ENCODE results near the gene PKD1L1. TPM values are rescaled to one million over a fixed set of nuclear protein-coding genes. Genes with fewer than 3 reads are reported as not detected.

Gene PKD1L1
- polyA plus RNA-seq, 3 donors, result 0.10 to 1.6 (median 0.68) TPM

GRCh38 chr7:47888371-47889265 is 59.6 kb downstream of the PKD1L1 start:
- WGBS, 3 donors, result 82% methylated on average over 18 of the region's 18 CpGs
- no peak overlapping the region for H3K27ac ChIP-seq (ENCODE audit: low read depth, low read length)

DNA sequence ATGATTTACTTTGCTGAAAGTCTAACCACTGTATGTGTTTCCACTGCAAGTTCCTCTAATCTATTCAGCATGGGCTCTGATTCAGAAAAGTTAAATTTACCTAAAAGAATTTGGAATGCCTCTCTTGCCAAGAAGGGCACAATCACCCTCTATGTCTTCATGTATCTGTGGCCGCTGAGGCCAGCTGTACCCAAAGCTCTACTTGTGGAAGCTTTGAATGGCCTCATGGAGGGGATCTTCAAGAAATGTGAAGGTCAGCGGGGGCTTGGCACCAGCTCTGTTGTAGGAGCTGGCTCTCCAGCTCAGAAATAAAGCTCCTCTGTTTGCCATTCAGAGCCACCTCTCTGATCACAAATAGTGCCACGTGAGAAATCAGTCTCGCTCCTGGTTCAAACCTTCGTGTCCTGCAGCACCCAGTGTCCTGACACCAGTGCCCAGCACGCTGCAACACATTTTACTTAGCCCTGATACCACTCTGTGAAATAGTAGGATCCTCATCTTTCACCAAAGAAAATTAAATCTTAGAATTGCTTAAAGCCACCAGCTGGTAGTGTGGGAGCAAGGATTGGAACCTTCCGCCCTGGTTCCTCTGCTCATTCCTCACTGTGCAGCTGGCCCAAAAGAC is 61.1 kb downstream of the PKD1L1 start:
- 85 to 91% (median 90%) methylated on average over 7 of the region's 7 CpGs for WGBS, 3 donors
- H3K27ac ChIP-seq (ENCODE audit: low read depth, low read length), result no peak overlapping the region

DNA sequence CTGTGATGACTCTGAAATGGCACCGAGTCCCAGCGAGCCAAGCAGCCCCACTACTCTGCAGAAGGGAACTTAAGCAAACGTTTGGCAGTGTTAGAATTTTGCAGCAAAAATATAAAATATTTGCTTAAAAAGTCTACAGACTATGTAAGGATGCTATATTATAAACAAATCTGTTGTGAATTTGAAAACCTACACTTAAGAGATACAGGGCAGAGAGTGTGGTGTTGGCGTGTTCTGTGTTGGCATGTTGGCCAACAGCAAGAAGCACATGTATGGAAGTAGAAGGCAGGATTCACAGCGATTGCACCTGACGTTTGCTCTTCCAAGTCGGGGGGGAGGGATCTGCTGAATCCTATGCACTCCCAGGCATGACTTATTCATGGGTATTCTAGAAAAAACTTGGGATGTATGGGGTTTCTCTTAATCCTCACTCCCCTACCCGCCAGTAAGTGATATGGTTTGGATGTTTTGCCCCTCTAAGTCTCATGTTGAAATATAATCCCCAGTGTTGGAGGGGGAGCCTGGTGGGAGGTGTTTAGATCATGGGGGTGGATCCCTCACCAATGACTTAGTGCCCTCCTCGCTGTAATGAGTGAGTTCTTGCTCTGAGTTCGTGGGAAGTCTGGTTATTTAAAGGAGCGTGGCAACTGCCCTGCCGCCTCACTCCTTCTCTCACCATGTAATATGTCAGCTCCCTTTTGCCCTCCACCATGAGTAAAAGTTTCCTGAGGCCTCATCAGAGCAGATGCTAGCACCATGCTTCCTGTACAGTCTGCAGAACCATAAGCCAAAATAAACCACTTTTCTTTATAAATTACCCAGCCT is 62.1 kb downstream of the PKD1L1 start:
- WGBS, 3 donors, result 79 to 90% (median 90%) methylated on average over 12 of the region's 12 CpGs
- H3K27ac ChIP-seq (ENCODE audit: low read depth, low read length), result no peak overlapping the region

DNA sequence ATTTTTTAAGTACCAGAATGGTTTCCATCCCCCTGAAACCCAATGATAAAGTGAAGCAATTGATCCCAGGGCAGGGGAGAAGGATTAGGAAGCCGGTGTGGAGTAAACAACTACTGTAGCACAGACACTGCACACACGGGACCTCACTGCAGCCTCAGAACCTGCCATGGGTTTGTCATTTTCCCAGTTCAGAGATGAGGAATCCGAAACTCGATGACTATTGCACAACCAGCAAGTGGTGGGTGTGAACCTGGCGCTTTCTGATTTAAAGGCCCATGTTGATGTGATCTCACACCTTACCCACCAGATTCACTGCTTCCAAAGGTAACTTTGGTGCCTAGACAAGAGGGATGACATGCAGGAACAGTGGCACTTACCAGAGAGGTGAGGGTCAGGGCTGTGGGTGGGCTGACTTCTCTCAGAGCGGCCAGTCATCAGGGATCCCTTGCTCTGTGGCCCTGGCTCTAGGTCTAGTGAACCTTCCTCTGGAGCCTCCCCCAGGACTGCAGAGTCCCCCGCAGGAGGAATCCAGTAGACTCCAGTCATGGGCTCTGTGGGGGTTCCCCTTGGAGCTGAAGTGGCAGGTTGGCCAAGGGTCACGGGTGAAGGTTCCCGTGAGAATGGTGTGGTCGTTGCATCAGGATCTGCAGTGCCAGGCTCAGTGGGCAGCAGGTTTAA is 62.8 kb downstream of the PKD1L1 start:
- H3K27ac ChIP-seq (ENCODE audit: low read depth, low read length), result no peak overlapping the region
- WGBS, 3 donors, result 69 to 81% (median 79%) methylated on average over 10 of the region's 10 CpGs

GRCh38 chr7:47884675-47885074 is 63.6 kb downstream of the PKD1L1 start:
- H3K27ac ChIP-seq (ENCODE audit: low read depth, low read length), result no peak overlapping the region
- 46 to 91% (median 85%) methylated on average over 2 of the region's 2 CpGs for WGBS, 3 donors

- H3K27ac ChIP-seq (ENCODE audit: low read depth, low read length), result no peak overlapping the region
- 72 to 80% (median 79%) methylated on average over 3 of the region's 3 CpGs for WGBS, 3 donors
Measured at GRCh38 chr7:47882635-47883034, 65.6 kb downstream of the PKD1L1 start.

DNA sequence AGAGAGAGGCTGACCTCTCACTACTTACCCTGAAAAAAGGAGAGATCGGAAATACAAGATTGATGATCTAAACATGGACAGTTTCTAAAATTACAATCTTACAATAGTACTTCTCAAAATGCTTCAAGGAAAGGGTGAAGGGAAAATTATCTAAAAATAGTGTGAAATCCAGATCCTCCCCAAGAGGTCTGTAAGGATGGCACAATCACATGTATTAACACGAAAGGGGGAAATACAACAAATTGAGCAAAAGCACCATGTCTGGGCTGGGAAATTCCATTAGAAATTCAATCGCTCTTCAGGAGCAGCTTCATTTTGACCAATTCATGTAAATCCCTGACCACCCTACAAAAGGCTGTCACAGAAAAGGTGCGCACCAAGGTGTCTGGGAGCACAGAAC is 67.0 kb downstream of the PKD1L1 start:
- H3K27ac ChIP-seq (ENCODE audit: low read depth, low read length), result no peak overlapping the region
- WGBS, 3 donors, result 74 to 87% (median 75%) methylated on average over 4 of the region's 4 CpGs

GRCh38 chr7:47878662-47879061 is 69.6 kb downstream of the PKD1L1 start:
- H3K27ac ChIP-seq (ENCODE audit: low read depth, low read length), result no peak overlapping the region
- WGBS, 3 donors, result 64 to 83% (median 79%) methylated on average over 4 of the region's 4 CpGs

DNA sequence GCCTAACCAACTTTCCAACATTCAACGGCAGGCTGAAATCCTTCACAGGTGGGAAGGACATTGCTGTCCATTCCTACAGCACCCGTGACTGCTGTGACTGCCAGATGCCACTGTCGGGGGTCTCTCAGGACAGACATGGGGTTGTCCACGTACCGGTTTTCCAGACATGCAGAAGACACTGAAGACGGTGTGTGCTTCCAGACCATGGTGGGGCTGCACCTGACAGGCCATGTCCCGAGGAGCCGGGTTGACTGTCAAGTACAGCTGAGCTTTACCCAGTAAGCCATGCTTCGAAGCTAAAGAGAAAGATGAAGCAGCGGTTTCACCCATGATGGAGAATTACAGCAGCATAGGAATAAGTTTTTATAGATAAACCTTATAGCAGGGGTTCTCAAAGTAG is 70.9 kb downstream of the PKD1L1 start:
- H3K27ac ChIP-seq (ENCODE audit: low read depth, low read length), result no peak overlapping the region
- 90 to 94% (median 91%) methylated on average over 10 of the region's 10 CpGs for WGBS, 3 donors

DNA sequence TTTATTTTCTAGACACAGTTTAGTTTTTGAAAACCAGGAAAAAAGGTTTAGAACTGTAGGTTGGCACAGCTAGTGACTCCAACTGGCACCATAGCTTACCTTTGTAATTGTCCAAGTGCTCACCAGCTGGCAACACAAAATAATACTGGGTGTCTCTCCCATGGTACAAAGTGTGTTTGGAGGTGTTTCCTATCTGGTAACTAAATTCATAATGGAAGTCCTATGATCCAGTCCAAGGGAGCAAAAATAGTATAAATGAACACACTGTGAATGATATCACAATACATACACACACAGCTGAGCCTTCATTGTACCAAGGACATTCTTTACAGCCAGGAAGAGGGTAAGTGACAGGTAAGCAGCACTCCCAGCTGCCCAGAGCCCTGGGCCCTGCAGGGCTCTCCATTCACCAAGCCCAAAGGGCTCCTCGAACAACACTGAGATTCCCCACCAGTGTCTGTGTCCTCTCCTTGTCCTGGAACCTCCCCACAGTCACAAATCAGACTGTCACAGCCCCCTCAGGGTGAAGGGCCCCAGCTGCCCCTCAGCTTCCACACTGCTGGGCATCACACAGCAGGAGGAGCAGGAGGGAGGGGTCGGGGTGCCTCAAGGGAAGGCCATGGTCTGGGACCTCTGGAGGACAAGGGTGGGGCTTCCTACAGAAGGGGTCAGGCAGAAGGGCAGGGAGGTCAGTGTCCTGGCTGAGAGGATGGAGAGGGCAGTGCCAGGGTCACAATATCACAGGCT is 72.1 kb downstream of the PKD1L1 start:
- no peak overlapping the region for H3K27ac ChIP-seq (ENCODE audit: low read depth, low read length)
- 73 to 88% (median 79%) methylated on average over 2 of the region's 2 CpGs for WGBS, 3 donors

DNA sequence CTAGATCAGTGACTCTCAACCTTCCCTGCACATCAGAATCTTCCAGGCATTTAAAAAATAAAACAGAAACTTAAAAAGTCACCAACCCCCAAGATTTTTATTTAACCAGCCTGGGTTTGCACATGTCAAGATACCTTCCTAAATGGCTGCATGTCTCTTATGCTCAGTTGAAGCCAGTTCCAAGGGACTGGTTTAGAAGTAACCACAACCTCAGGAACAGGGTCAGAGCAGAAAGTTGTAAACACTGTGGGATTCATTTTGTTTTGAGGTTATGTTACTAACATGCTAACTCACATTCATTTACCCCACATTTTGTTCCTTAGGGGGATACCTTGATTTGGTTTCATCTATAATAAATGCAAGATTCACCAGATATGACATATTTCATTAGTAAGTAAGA is 72.9 kb downstream of the PKD1L1 start:
- H3K27ac ChIP-seq (ENCODE audit: low read depth, low read length), result no peak overlapping the region

- H3K27ac ChIP-seq (ENCODE audit: low read depth, low read length), result no peak overlapping the region
- WGBS, 3 donors, result 84 to 91% (median 86%) methylated on average over 5 of the region's 5 CpGs
Measured at GRCh38 chr7:47873762-47874161, 74.5 kb downstream of the PKD1L1 start.

DNA sequence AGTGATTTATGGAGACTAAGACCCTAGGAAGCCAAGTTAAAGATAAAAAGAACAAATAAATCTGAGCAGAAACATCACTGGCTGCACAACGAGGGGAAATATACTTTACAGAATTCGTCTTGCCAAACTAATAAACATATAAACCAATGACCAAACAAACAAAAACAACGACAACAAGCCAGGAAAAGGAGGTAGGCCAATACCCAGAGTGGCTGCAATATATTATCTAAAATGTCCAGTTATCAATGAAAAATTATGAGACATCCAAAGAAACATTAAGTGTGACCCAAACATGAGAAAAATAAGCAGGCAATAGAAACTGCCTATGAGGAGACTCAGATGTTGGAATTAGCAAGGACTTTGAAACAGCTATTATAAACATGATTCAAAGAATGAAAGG is 81.0 kb downstream of the PKD1L1 start:
- WGBS, 3 donors, result 79 to 87% (median 81%) methylated on average over 3 of the region's 3 CpGs
- H3K27ac ChIP-seq (ENCODE audit: low read depth, low read length), result no peak overlapping the region

DNA sequence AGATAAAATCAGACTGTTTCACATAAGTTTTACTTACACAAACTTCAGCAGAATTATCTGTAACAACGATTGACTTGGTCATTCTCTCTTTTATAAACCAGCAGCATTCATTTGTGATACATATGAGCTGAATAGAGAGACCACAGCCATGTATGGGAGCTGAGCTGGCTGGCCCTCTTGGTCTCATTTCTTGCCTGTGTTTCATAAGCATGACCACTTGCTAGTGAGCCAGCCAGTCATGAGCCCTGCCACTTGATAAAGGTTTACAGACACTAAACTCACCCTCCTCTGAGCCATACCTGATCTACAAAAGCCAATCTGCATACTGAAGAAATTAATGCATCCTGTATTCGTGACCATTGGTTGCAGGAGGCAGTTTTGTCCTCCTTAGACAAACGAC is 82.1 kb downstream of the PKD1L1 start:
- 78 to 79% (median 79%) methylated on average over 3 of the region's 3 CpGs for WGBS, 3 donors

DNA sequence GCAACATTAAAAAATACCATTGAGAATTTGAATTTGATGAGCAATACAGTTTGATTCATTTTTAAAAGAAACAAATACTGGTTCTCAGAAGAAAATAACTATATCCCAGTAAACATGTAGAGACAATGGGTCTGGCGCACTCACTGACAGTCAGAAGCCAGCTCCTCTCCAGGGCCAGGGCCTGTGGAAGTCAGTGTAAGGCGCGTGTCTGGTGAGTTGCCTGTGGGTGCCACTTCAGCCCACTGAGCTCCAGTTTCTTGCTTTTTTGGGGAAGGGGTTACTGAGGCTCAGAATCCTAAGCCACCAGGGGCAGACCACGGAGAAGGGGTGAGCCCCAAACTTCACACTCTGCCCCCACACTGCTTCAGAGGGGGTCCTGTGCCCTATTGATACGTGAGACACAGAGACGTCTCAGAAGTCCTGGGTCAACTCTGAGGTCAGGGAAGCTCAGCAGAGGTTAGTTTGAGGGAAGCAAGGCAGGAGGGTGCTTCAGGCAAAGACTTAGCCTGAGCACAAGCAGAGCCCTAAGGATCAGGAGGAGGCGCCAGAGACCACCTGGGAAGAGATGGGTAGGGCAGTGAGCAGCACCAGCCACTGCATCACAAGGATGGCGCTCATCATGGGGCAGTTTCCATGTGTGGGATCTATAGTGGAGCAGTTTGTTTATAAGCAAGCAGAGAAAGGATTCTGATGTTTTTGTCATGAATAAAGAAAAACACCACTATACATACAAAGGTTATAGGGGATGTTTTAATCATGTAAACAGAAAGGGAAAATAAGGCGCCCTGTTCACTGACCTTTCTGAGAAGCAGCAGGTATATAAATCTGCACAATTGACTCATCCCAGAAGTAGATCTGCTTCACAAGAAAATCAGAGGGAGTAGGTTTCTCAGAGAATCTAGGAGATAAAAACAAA is 95.7 kb downstream of the PKD1L1 start:
- WGBS, 3 donors, result 92 to 94% (median 94%) methylated on average over 9 of the region's 9 CpGs
- H3K27ac ChIP-seq (ENCODE audit: low read depth, low read length), result no peak overlapping the region

More for the DNA sequence above, 82.1 kb downstream of the PKD1L1 start:
- H3K27ac ChIP-seq (ENCODE audit: low read depth, low read length), result no peak overlapping the region

DNA sequence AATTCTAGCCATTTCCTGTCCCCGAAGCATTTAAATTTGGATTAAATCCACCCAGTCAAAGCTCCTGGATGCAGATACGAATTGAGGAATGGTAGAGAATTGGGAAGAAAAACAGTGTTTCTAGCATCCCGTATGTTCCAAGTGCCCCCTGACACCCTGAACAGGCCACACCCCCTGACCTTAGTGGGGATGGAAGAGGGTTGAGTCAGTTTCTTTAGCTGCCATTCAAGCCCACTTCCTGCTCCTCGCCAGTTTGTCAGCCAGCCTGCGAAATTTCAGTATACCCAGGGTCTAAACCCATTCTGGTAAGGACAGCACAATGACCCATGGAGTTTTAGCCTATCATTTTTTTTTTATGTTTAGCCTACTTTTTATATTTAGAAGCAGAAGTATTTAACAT is 101.1 kb downstream of the PKD1L1 start:
- WGBS, 3 donors, result 76 to 84% (median 82%) methylated on average over 5 of the region's 5 CpGs
- H3K27ac ChIP-seq (ENCODE audit: low read depth, low read length), result no peak overlapping the region
